SK-N-MC (cell line): ENCODE data around the gene HSF2BP.

Experiments used
- EZH2 ChIP-seq: fragments of 200-600 bp; sonication (generic); IDR thresholded peaks from one replicate; pipeline ENCODE4 v1.6.1; 2017; ENCODE audit warnings: antibody characterized with exemption
- POLR2AphosphoS5 ChIP-seq: IDR thresholded peaks from 2 replicates; pipeline ENCODE4 v1.6.1; 2012; ENCODE audit warnings: mild to moderate bottlenecking, low read depth, low read length, borderline replicate concordance

DNA sequence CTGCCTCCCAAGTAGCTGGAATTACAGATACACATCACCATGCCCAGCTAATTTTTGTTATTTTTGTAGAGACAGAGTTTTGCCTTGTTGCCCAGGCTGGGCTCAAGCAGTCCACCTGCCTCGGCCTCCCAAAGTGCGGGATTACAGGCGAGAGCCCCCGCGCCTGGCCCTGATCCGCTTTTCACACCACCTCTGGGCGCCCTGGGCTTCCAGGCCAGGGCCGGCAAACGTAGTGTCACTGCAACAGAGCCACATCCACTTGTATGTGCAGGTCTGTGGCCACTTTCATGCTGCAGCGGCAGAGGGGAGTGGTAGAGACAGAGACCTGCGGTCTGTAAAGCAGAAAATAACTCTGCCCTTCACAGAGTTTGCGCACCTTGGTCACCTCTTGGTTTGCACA, 29.6 kb upstream of the HSF2BP start:
- TF ChIP-seq POLR2AphosphoS5 (no peak), EZH2 (no peak)
